K562 treated with DMSO at 1 percent for 24 hours (cell line): ENCODE results near the gene SYNGR2. TPM values are rescaled to one million over a fixed set of nuclear protein-coding genes. Genes with fewer than 3 reads are reported as not detected.

Experiments used
- total RNA-seq: library from RNA; unstranded; fragments of 300-600 nt; gene quantifications from 2 replicates; pipeline ENCODE4 v1.2.3, GENCODE V29; 2022; ENCODE audit warnings: low read depth; ENCODE audit not compliant: insufficient read depth

Gene SYNGR2
- 173 and 192 TPM in 2 replicates for total RNA-seq

GRCh38 chr17:78168242-78168902, at the start of gene SYNGR2:
Gene SYNGR2 (plus strand): TSS chr17:78168581. CDS start chr17:78168617, 36 bp downstream.

GRCh38 chr17:78128551-78129350, 39.6 kb upstream of the SYNGR2 start, which contains the start of gene TMC6:
Gene TMC6 (minus strand): TSS chr17:78128755. CDS start chr17:78126832, 1,923 bp downstream.

GRCh38 chr17:78130437-78131101, 37.8 kb upstream of the SYNGR2 start, which contains the start of gene TMC8:
Gene TMC8 (plus strand): TSS chr17:78130771. CDS start chr17:78131589, 818 bp downstream.

GRCh38 chr17:78186692-78187595, 18.6 kb downstream of the SYNGR2 start, which contains the start of the genes AFMID and TK1:
Gene AFMID (plus strand): TSS chr17:78187362. CDS start chr17:78187371, 9 bp downstream.
Gene TK1 (minus strand): TSS chr17:78187052. CDS start chr17:78186994, 58 bp downstream.

GRCh38 chr17:78214016-78214705, 45.8 kb downstream of the SYNGR2 start, which contains the start of gene BIRC5:
Gene BIRC5 (plus strand): TSS chr17:78214253. CDS start chr17:78214317, 64 bp downstream.

Other genes starting within 250 kb of the SYNGR2 start
- 2.8 and 3.1 TPM in 2 replicates for gene TNRC6C, start 209.9 kb upstream of the SYNGR2 start, total RNA-seq
- gene TMC6, start 39.8 kb upstream of the SYNGR2 start, total RNA-seq, result 154 and 173 TPM in 2 replicates
- gene TMC8, start 37.8 kb upstream of the SYNGR2 start, total RNA-seq, result 4.5 and 14.1 TPM in 2 replicates
- 1.7 TPM in 1 of 2 replicates, not detected in the other for gene C17orf99, start 22.2 kb upstream of the SYNGR2 start, total RNA-seq
- gene TK1, start 18.5 kb downstream of the SYNGR2 start, total RNA-seq, result 431 and 472 TPM in 2 replicates
- gene AFMID, start 18.8 kb downstream of the SYNGR2 start, total RNA-seq, result 38.0 and 49.6 TPM in 2 replicates
- 75.9 and 80.9 TPM in 2 replicates for gene BIRC5, start 45.7 kb downstream of the SYNGR2 start, total RNA-seq
- gene TMEM235, start 63.0 kb downstream of the SYNGR2 start, total RNA-seq, result not detected in 2 replicates
- gene SOCS3, start 191.5 kb downstream of the SYNGR2 start, total RNA-seq, result 23.0 and 24.9 TPM in 2 replicates
- gene PGS1, start 210.1 kb downstream of the SYNGR2 start, total RNA-seq, result 39.8 and 41.5 TPM in 2 replicates